GM18951 (cell line): ENCODE measurements around the gene CCNF.
"Not testable (repeated sequence)": the region's sequence is repeated elsewhere in the genome, so short reads cannot be mapped to it uniquely, and the experiment has no call there.

ENCODE experiments used
- POLR2A ChIP-seq: IDR thresholded peaks from 4 replicates; pipeline ENCODE4 v1.6.1; 2011; ENCODE audit warnings: mild to moderate bottlenecking; ENCODE audit not compliant: insufficient read length, insufficient read depth; ENCODE audit errors: extremely low read depth
- in situ Hi-C: fragments of 300-500 bp; cut with MboI; formaldehyde crosslinking; loops from one replicate; pipeline ENCODE4 v1.12.0; 2022; ENCODE audit warnings: low sequenced_read_pairs, mixed read lengths, inconsistent platforms; ENCODE audit not compliant: unreplicated experiment

CCNF gene

DNA sequence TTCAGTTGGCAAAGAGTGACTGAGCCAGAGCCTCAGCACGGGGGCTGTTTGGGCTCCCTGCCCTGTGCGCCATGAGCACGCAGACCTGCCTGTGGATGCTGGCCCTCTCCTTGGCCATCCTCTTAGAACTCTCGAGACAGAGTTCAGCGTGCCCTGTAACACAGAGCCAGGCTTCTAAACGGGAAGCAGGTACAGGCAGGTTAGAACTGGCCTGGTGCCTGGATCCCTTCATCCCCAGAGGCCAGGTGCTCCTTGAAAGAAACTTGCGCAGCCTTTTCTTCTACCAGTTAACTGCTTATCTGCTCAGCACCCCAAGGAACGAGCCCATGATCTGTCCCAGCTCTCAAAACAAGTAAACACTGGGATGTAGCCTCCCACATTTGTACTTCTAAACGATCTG is 6.9 kb downstream of the CCNF start:
- in situ Hi-C loops, result no loop called here
- TF ChIP-seq POLR2A, result no peak

DNA sequence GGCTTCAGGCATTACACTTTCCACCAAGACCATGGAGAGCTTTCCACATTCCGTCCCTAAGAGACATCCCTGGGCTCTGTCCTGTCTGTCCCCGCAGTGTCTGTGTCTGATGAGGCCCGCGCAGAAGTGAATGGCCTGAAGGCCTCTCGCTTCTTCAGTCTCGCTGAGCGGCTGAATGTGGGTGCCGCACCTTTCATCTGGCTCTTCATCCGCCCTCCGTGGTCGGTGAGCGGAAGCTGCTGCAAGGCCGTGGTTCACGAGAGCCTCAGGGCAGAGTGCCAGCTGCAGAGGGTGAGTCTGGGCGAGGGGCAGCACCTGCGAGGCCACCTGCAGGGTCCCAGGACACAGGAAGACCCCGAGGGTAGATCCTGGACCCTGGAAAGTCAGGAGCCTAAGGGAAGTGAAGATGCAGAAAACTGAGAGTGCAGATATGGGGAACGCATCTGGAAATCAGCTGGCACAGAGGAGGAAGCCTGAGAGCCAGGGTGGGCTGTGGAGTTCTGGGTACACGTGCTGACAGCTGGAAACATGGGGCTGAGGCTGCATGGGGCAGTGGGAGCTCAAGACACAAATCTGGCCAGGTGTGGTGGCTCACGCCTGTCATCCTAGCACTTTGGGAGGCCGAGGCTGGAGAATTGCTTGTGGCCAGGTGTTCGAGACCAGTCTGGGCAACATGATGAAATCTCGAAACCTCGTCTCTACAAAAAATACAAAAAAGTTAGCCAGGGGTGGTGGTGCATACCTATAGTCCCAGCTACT is 8.0 kb downstream of the CCNF start:
- in situ Hi-C loops, result no loop called here
- no peak for TF ChIP-seq POLR2A

DNA sequence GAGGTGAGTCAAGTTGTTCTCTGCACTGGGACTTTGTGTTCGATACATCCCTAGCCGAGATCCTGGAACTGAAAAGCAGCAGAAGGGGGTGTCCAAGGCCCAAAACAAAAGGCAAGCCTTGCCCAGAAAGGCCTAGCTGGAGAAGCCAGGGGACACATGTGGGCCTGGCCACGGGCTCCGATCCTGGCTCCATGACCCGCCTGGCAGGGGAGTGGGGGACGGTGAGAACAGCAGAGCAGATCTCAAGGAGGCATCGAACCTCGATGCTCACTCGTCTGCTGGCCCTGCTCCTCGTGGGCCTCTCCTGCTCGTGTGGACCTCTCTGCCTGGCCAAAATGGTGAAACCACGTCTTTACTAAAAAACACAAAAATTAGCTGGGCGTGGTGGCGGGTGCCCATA is 8.9 kb downstream of the CCNF start:
- TF ChIP-seq POLR2A, result no peak
- in situ Hi-C loops, result no loop called here

DNA sequence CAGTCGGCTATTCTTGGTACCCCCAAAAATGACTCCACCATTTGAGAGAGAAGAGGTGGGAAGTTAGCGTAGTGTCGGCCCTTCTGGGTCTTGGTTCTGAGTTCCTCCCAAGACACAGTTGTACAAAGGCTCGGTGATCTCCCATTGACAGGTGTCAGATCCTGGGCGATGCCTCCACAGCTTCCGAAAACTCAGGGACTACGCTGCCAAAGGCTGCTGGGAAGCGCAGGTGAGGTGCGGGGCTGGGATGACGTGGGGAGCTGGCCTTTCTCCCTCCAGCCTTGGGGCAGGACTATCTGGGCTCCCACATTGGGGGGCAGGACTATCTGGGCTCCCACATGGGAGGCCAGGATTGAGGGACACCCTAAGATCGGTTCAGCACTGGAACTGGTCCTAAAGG is 10.4 kb downstream of the CCNF start:
- no peak for TF ChIP-seq POLR2A
- in situ Hi-C loops, result no loop called here

DNA sequence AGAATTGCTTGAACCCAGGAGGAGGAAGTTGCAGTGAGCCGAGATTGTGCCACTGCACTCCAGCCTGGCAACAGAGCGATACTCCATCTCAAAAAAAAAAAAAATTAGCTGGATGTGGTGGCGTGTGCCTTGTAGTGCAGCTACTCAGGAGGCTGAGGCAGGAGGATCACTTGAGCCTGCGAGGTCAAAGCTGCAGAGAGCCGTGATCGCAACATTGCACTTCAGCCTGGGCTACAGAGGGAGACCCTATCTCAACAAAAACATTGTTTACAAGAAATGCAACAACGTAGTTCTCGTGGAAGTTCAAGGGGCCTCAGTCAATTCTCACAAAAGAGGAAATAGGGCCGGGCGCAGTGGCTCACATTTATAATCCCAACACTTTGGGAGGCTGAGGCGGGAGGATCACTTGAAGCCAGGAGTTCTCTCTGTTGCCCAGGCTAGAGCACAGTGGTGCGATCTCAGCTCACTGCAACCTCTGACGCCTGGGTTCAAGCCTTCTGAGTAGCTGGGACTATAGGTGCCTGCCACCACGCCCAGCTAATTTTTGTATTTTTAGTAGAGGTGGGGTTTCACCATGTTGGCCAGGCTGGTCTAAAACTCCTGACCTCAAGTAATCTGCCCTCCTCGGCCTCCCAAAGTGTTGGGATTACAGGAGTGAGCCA is 12.0 kb downstream of the CCNF start:
- in situ Hi-C loops, result not testable (repeated sequence)

DNA sequence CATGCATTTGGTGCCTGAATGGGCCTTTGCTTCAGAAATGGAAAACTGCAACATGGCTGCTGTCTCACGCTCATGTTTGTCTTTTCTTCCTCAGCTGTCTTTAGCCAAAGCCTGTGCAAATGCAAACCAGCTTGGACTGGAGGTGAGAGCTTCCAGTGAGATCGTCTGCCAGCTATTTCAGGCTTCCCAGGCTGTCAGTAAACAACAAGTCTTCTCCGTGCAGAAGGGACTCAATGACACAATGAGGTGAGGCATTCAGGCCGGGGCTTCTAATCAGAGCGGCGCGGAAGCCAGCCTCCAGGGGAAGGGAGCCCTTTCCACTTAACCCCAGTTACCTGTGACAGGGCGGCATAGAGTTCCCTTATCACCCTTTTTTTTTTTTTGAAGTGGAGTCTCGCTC is 14.3 kb downstream of the CCNF start:
- in situ Hi-C loops, result no loop called here
- no peak for TF ChIP-seq POLR2A

DNA sequence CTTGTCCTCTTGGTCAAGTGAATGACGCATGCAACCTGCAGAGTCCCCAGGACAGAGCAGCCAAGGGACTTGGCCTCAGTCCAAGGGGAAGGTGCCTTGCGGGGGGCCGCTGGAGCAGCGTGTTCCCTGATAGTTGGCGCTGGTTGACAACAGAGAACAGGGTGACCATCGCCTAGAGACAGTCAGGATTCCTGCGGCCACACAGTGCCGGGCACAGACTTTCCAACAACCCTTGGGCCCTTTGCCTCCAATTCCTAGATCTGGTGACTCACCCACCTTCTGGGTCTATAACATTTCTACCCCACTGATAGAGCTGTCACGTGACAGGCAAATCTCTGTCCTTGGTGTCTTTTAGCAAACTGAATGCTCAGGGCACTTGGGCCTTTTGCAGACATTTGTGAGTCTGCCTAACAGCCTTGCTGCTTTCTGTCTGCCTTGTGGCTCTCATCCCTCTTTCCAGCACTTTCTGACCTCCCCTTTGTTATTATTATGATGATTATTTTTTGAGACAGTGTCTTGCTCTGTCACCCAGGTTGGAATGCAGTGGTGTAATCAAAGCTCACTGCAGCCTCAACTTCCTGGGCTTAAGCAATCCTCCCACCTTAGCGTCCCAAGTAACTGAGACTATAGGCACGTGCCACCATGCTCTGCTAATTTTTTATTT is 18.8 kb downstream of the CCNF start:
- in situ Hi-C loops, result no loop called here
- no peak for TF ChIP-seq POLR2A

DNA sequence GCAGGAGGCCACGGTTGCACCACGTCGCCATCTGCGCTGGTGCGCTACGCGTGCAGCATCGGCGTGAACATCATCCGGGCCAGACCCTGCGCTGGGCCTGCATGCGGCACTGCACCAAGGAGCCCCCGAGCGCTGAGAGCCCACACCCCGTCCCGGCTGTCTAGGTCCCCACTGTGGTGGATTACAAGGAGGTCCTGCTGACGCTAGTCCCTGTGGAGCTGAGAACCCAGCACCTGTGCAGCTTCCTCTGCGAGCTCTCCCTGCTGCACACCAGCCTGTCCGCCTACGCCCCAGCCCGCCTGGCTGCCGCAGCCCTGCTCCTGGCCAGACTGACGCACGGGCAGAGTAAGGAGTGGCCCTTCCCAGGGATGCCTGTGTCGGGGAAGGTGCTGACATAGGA is 19.9 kb downstream of the CCNF start:
- in situ Hi-C loops, result no loop called here
- TF ChIP-seq POLR2A, result no peak

DNA sequence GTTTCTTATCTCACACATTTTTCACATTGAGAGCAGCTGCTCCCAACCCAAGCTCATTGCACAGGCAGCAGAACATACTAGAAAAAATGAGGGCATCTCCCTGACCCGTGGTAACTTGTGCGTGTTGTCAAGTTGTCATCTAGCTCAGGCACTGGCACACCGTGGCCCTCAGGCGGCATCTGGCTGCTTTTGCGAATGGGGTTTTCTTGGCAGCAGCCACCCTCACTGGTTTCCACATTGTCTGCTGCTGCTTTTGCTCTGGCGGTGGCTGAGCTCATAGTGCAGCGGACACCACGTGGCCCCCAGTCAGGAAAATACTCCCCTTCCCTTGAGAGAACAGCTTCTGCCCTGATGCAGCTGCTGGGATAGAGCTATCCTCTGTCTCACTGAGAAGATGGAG is 21.3 kb downstream of the CCNF start:
- in situ Hi-C loops, result no loop called here
- TF ChIP-seq POLR2A, result no peak

DNA sequence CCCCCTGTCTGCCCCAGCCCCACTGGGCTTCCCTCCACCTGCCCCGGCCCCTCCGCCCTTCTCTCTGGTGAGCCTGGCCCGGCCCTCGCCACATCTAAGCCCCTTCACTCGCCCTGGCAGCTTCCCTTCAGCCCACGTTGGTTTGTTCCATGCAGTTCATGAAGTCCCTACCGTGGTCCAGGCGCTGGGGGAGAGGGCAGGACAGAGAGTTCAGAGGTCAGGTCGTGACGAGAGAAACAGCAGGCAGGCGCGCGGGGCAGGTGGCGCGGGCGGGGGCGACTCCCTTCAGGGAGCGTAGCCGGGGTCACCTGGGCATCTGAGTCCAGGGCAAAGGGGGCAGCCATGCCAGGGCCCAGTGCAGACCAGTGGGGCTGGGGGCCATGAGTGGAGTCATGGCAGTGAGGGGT is 21.7 kb downstream of the CCNF start:
- in situ Hi-C loops, result no loop called here
- no peak for TF ChIP-seq POLR2A

DNA sequence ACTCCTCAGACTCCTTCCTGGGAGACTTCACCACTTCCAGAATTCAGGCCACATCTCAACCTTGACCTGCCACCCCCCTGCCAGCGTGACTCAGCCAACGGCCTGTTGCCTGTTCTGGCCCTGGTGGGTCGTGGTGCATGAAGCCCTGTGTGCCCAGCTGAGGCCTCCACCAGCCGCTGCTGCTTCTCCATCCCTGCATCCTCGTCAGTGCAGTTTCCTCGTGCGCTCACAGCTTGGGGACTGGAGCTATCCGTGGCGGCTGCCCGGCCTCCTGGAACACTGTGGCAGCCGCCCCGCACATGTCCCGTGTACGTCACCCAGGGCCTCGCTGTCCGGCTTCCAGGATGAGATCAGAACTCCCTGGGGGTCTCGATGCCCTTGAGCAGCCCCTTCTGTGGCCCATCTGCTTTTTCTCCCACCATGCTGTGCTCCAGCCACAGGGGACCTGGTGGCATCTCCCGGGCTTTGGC is 22.6 kb downstream of the CCNF start:
- no peak for TF ChIP-seq POLR2A
- in situ Hi-C loops, result no loop called here

DNA sequence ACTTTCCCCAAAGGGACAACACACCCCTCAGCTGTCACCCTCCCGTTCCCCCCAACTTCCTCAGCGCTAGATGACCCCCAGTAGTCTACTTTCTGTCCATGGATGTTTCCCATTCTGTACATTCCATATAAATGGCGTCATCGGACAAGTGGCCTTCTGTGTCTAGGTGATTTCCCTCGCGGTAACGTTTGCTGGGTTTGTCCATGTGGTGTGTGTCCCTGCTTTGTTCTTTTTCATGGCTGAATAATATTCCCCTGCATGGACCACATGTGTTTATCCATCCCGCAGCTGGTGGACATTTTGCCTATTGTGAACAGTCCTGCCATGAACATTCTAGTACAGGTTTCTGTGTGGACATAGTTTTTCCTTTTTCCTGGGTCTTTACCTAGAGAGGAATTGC is 23.4 kb downstream of the CCNF start:
- in situ Hi-C loops, result no loop called here

DNA sequence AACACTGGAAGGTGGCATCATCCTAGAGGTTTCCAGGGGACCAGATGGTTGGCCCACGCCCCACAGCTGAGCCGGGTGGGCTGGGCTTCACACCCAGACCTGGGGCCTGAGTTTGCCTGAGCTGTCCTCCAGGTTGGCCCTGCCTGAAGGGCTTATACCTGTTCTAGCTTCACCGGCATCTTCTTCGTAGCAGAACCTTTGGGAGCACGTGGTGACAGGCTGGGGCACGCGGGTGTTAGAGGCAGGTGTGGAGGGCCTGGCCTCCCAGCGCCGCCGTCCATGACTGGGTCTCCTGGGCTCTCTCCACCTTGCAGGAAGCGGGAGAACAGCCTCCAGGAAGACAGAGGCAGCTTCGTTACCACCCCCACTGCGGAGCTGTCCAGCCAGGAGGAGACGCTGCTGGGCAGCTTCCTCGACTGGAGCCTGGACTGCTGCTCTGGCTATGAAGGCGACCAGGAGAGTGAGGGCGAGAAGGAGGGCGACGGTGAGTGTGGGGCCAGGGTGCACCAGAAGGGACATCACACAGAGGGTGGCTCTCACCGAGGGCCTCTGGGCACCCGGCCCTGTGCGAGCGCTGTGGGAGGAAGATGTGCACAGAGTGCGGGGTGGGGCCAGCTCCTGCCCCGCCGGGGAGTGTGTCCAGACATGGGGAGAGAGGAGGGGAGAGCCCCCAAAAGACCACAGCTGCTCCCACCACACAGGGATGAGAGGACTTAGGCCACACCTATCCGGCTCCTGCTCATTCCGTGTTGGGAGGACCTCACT is 26.0 kb downstream of the CCNF start:
- TF ChIP-seq POLR2A, result no peak
- in situ Hi-C loops, result no loop called here

More for the DNA sequence above, 23.4 kb downstream of the CCNF start:
- no peak for TF ChIP-seq POLR2A
